HG03280 (cell line): ENCODE results near the gene LCE1D.

Experiments used
- ATAC-seq: cut with Tn5 transposase; IDR thresholded peaks from one replicate; pipeline ENCODE4 v1.9.1; 2021; ENCODE audit warnings: mild to moderate bottlenecking, moderate library complexity; ENCODE audit not compliant: unreplicated experiment

The LCE1D gene

GRCh38 chr1:152811671-152812070 lies 15.2 kb downstream of the LCE1D start, which contains the start of gene LCE1B:
Gene LCE1B (plus strand): TSS chr1:152811971. CDS start chr1:152812447, 476 bp downstream.
- no peak for ATAC-seq

GRCh38 chr1:152817309-152817708 lies 20.8 kb downstream of the LCE1D start:
- ATAC-seq = no peak

GRCh38 chr1:152823294-152823693 lies 26.8 kb downstream of the LCE1D start:
- ATAC-seq = no peak

GRCh38 chr1:152824964-152825363 lies 28.4 kb downstream of the LCE1D start:
- ATAC-seq = no peak

GRCh38 chr1:152827173-152827572 lies 30.7 kb downstream of the LCE1D start, which contains the start of gene LCE1A:
Gene LCE1A (plus strand): TSS chr1:152827473. CDS start chr1:152827473, 0 bp downstream.
- ATAC-seq = no peak

- ATAC-seq = no peak
Observed at GRCh38 chr1:152836870-152837269, 40.3 kb downstream of the LCE1D start.

- ATAC-seq = no peak
Observed at GRCh38 chr1:152842556-152842955, 46.0 kb downstream of the LCE1D start, which contains the start of gene LCE6A. Gene LCE6A (plus strand): TSS chr1:152842856. CDS start chr1:152843521, 665 bp downstream.
